Head of caudate nucleus (tissue), 42 donors: ENCODE data around the gene ADAM10.
"Not testable (repeated sequence)": the region's sequence is repeated elsewhere in the genome, so short reads cannot be mapped to it uniquely, and the experiment has no call there.

Experiments used
- DNase-seq, 42 donors: peaks; one replicate each; pipeline versions ENCODE4 v3.0.0 to v3.0.0-alpha.2; 2020 to 2021; ENCODE audit warnings: mixed read lengths in 7 of 42
- intact Hi-C: fragments of 100-400 bp; cut with DNase I; formaldehyde crosslinking; loops from one replicate; pipeline ENCODE4 v1.15.0; 2022

ADAM10 gene

GRCh38 chr15:58632789-58633188, 116.7 kb downstream of the ADAM10 start:
- DNase-seq: no peak
- intact Hi-C loops: no loop called here

GRCh38 chr15:58631319-58631718, 118.2 kb downstream of the ADAM10 start:
- intact Hi-C loops: no loop called here
- DNase-seq: no peak

- no peak for DNase-seq
- intact Hi-C loops: no loop called here
Observed at GRCh38 chr15:58629625-58630024, 119.9 kb downstream of the ADAM10 start.

GRCh38 chr15:58628206-58628947, 121.1 kb downstream of the ADAM10 start:
- intact Hi-C loops: no loop called here
- DNase-seq: no peak

GRCh38 chr15:58627701-58628100, 121.8 kb downstream of the ADAM10 start:
- DNase-seq: no peak
- intact Hi-C loops: no loop called here

GRCh38 chr15:58627046-58627445, 122.5 kb downstream of the ADAM10 start:
- no peak for DNase-seq
- intact Hi-C loops: no loop called here

- intact Hi-C loops: no loop called here
Observed at GRCh38 chr15:58626378-58626777, 123.1 kb downstream of the ADAM10 start.

GRCh38 chr15:58622877-58623276, 126.6 kb downstream of the ADAM10 start:
- intact Hi-C loops: no loop called here
- no peak for DNase-seq

More at GRCh38 chr15:58626378-58626777, 123.1 kb downstream of the ADAM10 start:
- no peak for DNase-seq

- DNase-seq, intact Hi-C loops: not testable (repeated sequence)
Observed at GRCh38 chr15:58620268-58620667, 129.2 kb downstream of the ADAM10 start.

GRCh38 chr15:58616171-58616570, 133.3 kb downstream of the ADAM10 start:
- DNase-seq: no peak
- intact Hi-C loops: no loop called here

GRCh38 chr15:58611731-58612676, 137.5 kb downstream of the ADAM10 start:
- intact Hi-C loops: no loop called here
- DNase-seq: no peak

GRCh38 chr15:58608711-58609110, 140.8 kb downstream of the ADAM10 start:
- no peak for DNase-seq
- intact Hi-C loops: no loop called here

- no peak for DNase-seq
- intact Hi-C loops: no loop called here
Observed at GRCh38 chr15:58608129-58608590, 141.3 kb downstream of the ADAM10 start.

- no peak for DNase-seq
- intact Hi-C loops: no loop called here
Observed at GRCh38 chr15:58606577-58607080, 142.9 kb downstream of the ADAM10 start.

GRCh38 chr15:58605931-58606530, 143.5 kb downstream of the ADAM10 start:
- intact Hi-C loops: no loop called here
- DNase-seq: no peak

- no peak for DNase-seq
- intact Hi-C loops: no loop called here
Observed at GRCh38 chr15:58604455-58604923, 145.0 kb downstream of the ADAM10 start.

GRCh38 chr15:58603927-58604326, 145.6 kb downstream of the ADAM10 start:
- intact Hi-C loops, DNase-seq: not testable (repeated sequence)

GRCh38 chr15:58602823-58603222, 146.7 kb downstream of the ADAM10 start:
- intact Hi-C loops: no loop called here
- DNase-seq: no peak

- no peak for DNase-seq
- intact Hi-C loops: no loop called here
Observed at GRCh38 chr15:58598829-58599210, 150.7 kb downstream of the ADAM10 start.
